Measurements from ENCODE around the gene EIF4E1B. TPM values are rescaled to one million over a fixed set of nuclear protein-coding genes. Genes with fewer than 3 reads are reported as not detected.

The EIF4E1B gene
- total and polyA plus RNA-seq, 10 donors, result not detected

DNA sequence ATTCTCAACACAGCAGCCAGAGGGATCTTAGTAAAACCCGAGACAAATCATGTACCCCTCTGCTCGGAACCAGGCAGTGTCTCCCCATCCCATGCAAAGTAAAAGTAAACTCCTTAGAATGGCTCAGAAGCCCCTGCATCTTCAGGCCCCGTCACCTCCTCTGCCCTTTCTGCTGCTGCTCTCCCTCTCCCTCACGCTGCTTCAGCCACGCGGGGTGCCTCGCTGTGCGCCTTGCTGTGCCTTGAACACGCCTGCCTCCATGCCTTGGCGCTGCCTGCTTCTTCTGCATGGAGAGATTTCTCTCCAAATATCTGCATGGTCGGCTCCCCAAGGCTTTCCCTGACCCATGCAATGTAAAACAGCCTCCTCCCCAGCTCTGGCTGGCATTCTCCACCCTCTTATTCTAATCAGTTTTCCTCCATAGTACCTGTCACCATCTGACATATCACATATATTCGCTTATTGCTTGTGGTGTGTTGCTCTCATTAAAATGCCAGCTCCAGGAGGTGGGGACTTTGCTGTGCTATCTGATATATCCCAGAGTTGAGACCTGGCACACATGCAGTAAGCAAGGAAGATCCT, 28.5 kb upstream of the EIF4E1B start:
- TF ChIP-seq, protein P1, sequence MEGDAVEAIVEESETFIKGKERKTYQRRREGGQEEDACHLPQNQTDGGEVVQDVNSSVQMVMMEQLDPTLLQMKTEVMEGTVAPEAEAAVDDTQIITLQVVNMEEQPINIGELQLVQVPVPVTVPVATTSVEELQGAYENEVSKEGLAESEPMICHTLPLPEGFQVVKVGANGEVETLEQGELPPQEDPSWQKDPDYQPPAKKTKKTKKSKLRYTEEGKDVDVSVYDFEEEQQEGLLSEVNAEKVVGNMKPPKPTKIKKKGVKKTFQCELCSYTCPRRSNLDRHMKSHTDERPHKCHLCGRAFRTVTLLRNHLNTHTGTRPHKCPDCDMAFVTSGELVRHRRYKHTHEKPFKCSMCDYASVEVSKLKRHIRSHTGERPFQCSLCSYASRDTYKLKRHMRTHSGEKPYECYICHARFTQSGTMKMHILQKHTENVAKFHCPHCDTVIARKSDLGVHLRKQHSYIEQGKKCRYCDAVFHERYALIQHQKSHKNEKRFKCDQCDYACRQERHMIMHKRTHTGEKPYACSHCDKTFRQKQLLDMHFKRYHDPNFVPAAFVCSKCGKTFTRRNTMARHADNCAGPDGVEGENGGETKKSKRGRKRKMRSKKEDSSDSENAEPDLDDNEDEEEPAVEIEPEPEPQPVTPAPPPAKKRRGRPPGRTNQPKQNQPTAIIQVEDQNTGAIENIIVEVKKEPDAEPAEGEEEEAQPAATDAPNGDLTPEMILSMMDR (IDR thresholded peaks at IDR 0.05 in 8 of 11, conservative IDR thresholded peaks at IDR 0.05 in 3 of 11), result no peak
- TF ChIP-seq POLR2AphosphoS5 (IDR thresholded peaks at IDR 0.05), result no peak
- no peak for TF ChIP-seq POLR2A (IDR thresholded peaks at IDR 0.05)
- Histone ChIP-seq H3K9me3 (no peaks in the 10 kb centered on the region), H3K4me3 (no peak overlapping the region), H3K36me3 (no peaks in the 10 kb centered on the region), H3K27me3 (replicated peaks in 1 of 7) (peaks cover 0 to 29% (median 6%) of the 10 kb centered on the region in 7 donors), H3K27ac (no peak overlapping the region), H3K4me1 (peaks cover 0 to 8% (median 7%) of the 10 kb centered on the region in 6 donors)
- intact Hi-C loops (cut with DNase I; ENCODE audit: low total_unique reads), result no loop called here
- no peak for DNase-seq
- WGBS, 5 donors, result 75 to 82% (median 78%) methylated on average over 12 of the region's 12 CpGs

GRCh38 chr5:176603091-176603490, 27.4 kb upstream of the EIF4E1B start:
- TF ChIP-seq POLR2A (IDR thresholded peaks at IDR 0.05) (no peak), POLR2AphosphoS5 (IDR thresholded peaks at IDR 0.05) (no peak)
- TF ChIP-seq, protein P1 (IDR thresholded peaks at IDR 0.05 in 8 of 11, conservative IDR thresholded peaks at IDR 0.05 in 3 of 11), result no peak
- Histone ChIP-seq H3K4me3 (no peak overlapping the region), H3K27ac (no peak overlapping the region), H3K9me3 (no peaks in the 10 kb centered on the region), H3K4me1 (no peaks in the 10 kb centered on the region), H3K36me3 (no peaks in the 10 kb centered on the region), H3K27me3 (replicated peaks in 1 of 7) (peaks cover 0 to 18% (median 0%) of the 10 kb centered on the region in 7 donors)
- 22 to 36% (median 34%) methylated on average over 2 of the region's 2 CpGs for WGBS, 5 donors
- DNase-seq, result no peak
- intact Hi-C loops (cut with DNase I; ENCODE audit: low total_unique reads), result no loop called here

DNA sequence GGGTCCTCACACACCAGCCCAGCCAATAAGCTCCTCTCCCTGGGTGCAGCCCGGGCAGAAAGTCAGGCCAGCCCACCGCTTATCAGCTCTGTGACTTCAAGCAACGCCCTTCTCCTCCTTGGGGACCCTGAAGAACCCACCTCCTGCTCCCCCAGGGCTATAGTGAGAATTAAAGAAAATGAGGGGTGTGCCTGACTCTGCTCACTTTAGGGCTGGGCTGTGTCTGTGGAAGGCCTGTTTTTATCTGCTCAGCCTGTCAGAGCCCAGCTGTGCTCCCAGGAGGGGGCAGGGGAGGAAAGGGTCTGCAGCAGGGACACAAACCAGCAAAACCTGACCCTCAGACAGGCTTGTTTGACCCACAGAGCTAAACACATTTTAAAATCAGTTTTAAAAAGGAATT, 24.4 kb upstream of the EIF4E1B start:
- H3K27me3 ChIP-seq (replicated peaks in 1 of 7), result peaks cover 0 to 27% (median 7%) of the 10 kb centered on the region in 7 donors
- DNase-seq, result no peak
- H3K4me1 ChIP-seq, result peaks cover 0 to 18% (median 15%) of the 10 kb centered on the region in 6 donors
- H3K9me3 ChIP-seq, result no peaks in the 10 kb centered on the region
- no peak overlapping the region for H3K27ac ChIP-seq
- TF ChIP-seq POLR2A (IDR thresholded peaks at IDR 0.05), result no peak
- TF ChIP-seq, protein P1 (IDR thresholded peaks at IDR 0.05 in 8 of 11, conservative IDR thresholded peaks at IDR 0.05 in 3 of 11), result no peak
- no peak for TF ChIP-seq POLR2AphosphoS5 (IDR thresholded peaks at IDR 0.05)
- 61 to 75% (median 71%) methylated on average over 3 of the region's 3 CpGs for WGBS, 5 donors
- no peak overlapping the region for H3K4me3 ChIP-seq
- intact Hi-C loops (cut with DNase I; ENCODE audit: low total_unique reads), result no loop called here
- no peaks in the 10 kb centered on the region for H3K36me3 ChIP-seq

DNA sequence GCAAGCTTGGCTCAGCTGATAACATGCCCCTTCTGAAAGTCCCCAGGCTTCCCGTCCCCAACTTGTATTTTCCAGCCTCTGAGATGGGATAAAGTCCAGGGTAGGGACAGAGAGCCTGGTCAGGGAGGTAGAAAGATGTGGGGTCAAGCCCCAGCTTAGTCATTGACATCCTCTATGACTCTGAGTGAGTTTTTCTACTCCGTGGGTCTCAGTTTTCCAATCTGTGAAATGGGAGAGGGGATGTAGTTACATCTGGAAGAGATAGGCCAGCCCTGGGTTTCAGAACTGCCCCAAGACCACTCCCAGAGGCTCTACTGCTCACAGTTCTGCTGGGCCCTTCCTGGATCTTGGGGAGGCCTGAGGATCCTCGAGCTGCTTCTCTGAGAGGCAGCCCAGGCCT, 23.6 kb upstream of the EIF4E1B start:
- Histone ChIP-seq H3K27me3 (replicated peaks in 1 of 7) (peaks cover 0 to 34% (median 7%) of the 10 kb centered on the region in 7 donors), H3K4me3 (no peak overlapping the region), H3K4me1 (peaks cover 0 to 23% (median 15%) of the 10 kb centered on the region in 6 donors), H3K27ac (no peak overlapping the region), H3K36me3 (no peaks in the 10 kb centered on the region), H3K9me3 (no peaks in the 10 kb centered on the region)
- TF ChIP-seq, protein P1 (IDR thresholded peaks at IDR 0.05 in 8 of 11, conservative IDR thresholded peaks at IDR 0.05 in 3 of 11), result no peak
- TF ChIP-seq POLR2A (IDR thresholded peaks at IDR 0.05) (no peak), POLR2AphosphoS5 (IDR thresholded peaks at IDR 0.05) (no peak)
- no peak for DNase-seq
- WGBS, 5 donors, result 81 to 95% (median 91%) methylated on average over 3 of the region's 3 CpGs
- intact Hi-C loops (cut with DNase I; ENCODE audit: low total_unique reads), result no loop called here

All from spleen (tissue), 11 donors.